PC-9 (cell line): ENCODE data around the gene CMPK2. TPM values are rescaled to one million over a fixed set of nuclear protein-coding genes. Genes with fewer than 3 reads are reported as not detected.
"Not testable (repeated sequence)": the region's sequence is repeated elsewhere in the genome, so short reads cannot be mapped to it uniquely, and the experiment has no call there.

Experiments
- BruUV-seq: library from RNA; stranded (reverse); fragments of 400-500 nt; replicated peaks from 2 replicates; lab custom pipeline; 2021; lab: Mats Ljungman, UMichigan
- CTCF ChIA-PET: fragments of 300-600 bp; sonication (Branson Sonifier 250); formaldehyde crosslinking; loops from one replicate; lab custom pipeline; 2022; ENCODE audit warnings: antibody characterized with exemption; lab: Charles Lee
- POLR2A ChIA-PET: fragments of 300-600 bp; sonication (Branson Sonifier 250); formaldehyde crosslinking; loops from one replicate; lab custom pipeline; 2022; ENCODE audit warnings: antibody characterized with exemption; ENCODE audit not compliant: unreplicated experiment; lab: Charles Lee
- DNase-seq, 2 experiments: peaks; one replicate each; pipeline versions ENCODE4 v3.0.0 to v3.0.0-alpha.2; 2015 to 2022; ENCODE audit warnings: mixed read lengths in 1 of 2
- H2AFZ ChIP-seq: fragments of 200-600 bp; sonication (generic); 2 replicates; pipeline ENCODE4 v1.8.1; 2017; ENCODE audit warnings: antibody characterized with exemption
- H3F3A ChIP-seq: fragments of 200-600 bp; sonication (generic); 2 replicates; pipeline ENCODE4 v1.8.1; 2017; ENCODE audit warnings: antibody characterized with exemption, mild to moderate bottlenecking, low read depth; ENCODE audit not compliant: insufficient read depth
- H3K27ac ChIP-seq: fragments of 200-600 bp; sonication (generic); 2 replicates; pipeline ENCODE4 v1.6.1; 2016; ENCODE audit warnings: mixed run types
- H3K27me3 ChIP-seq: fragments of 200-600 bp; sonication (generic); 2 replicates; pipeline ENCODE4 v1.6.1; 2016; ENCODE audit warnings: low read depth, mixed run types; ENCODE audit not compliant: insufficient read depth
- H3K36me3 ChIP-seq: fragments of 200-600 bp; sonication (generic); 2 replicates; pipeline ENCODE4 v1.6.1; 2016; ENCODE audit warnings: low read depth, mixed run types
- H3K4me1 ChIP-seq: fragments of 200-600 bp; sonication (generic); replicated peaks from 2 replicates; pipeline ENCODE4 v1.6.1; 2016; ENCODE audit warnings: mixed run types; ENCODE audit not compliant: insufficient read depth
- H3K4me2 ChIP-seq: fragments of 200-600 bp; sonication (generic); 2 replicates; pipeline ENCODE4 v1.6.1; 2017; ENCODE audit warnings: mixed run types
- H3K4me3 ChIP-seq: fragments of 200-600 bp; sonication (generic); 2 replicates; pipeline ENCODE4 v1.6.1; 2016; ENCODE audit warnings: mixed run types
- H3K79me2 ChIP-seq: fragments of 200-600 bp; sonication (generic); 2 replicates; pipeline ENCODE4 v1.6.1; 2017; ENCODE audit warnings: low read depth, mixed run types
- H3K9me2 ChIP-seq: fragments of 200-600 bp; sonication (generic); 2 replicates; pipeline ENCODE4 v1.8.1; 2017; ENCODE audit warnings: mild to moderate bottlenecking; ENCODE audit not compliant: insufficient read depth
- H3K9me3 ChIP-seq: fragments of 200-600 bp; sonication (generic); 2 replicates; pipeline ENCODE4 v1.8.1; 2016; ENCODE audit warnings: low read depth; ENCODE audit not compliant: insufficient read depth
- H4K20me1 ChIP-seq: fragments of 200-600 bp; sonication (generic); 2 replicates; pipeline ENCODE4 v1.8.1; 2017; ENCODE audit not compliant: insufficient read depth
- EZH2 ChIP-seq: fragments of 200-600 bp; sonication (generic); IDR thresholded peaks from 2 replicates; pipeline ENCODE4 v1.8.0; 2017; ENCODE audit warnings: antibody characterized with exemption, low read depth
- intact Hi-C: fragments of 100-400 bp; cut with micrococcal nuclease; formaldehyde crosslinking; loops from one replicate; pipeline ENCODE4 v1.10.0; 2022; ENCODE audit not compliant: unreplicated experiment
- total RNA-seq: library from RNA; stranded (reverse); gene quantifications from 2 replicates; pipeline ENCODE4 v1.2.3, GENCODE V29; 2021
- TF ChIP-seq, protein P1 (sequence below): fragments of 200-600 bp; sonication (generic); conservative IDR thresholded peaks from 2 replicates; pipeline ENCODE4 v1.6.1; 2017; ENCODE audit warnings: mixed run types, antibody characterized with exemption, mild to moderate bottlenecking, moderate library complexity

CMPK2 gene
- total RNA-seq, 1 experiment from 2014 or later, result not detected

DNA sequence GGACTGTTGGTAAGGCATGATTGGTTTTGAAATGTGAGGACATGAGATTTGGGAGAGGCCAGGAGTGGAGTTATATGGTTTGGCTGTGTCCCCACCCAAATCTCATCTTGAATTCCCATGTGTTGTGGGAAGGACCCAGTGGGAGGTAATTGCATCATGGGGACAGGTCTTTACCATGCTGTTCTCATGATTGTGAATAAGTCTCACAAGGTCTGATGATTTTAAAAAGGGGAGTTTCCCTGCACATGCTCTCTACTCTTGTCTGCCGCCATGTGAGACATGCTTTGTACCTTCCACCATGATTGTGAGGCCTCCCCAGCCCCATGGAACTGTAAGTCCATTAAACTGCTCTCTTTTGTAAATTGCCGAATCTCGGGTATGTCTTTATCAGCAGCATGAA lies 5.4 kb downstream of the CMPK2 start:
- Histone ChIP-seq H2AFZ (no peak overlapping the region), H3K4me3 (no peak overlapping the region), H3F3A (no peaks in the 10 kb centered on the region), H3K4me1 (no peaks in the 10 kb centered on the region), H4K20me1 (no peaks in the 10 kb centered on the region), H3K9me2 (no peaks in the 10 kb centered on the region), H3K36me3 (no peaks in the 10 kb centered on the region), H3K79me2 (no peaks in the 10 kb centered on the region), H3K27me3 (peaks cover 14% of the 10 kb centered on the region; the same call in 1 of the 2 replicates), H3K4me2 (no peak overlapping the region), H3K9me3 (no peaks in the 10 kb centered on the region), H3K27ac (no peak overlapping the region)
- TF ChIP-seq EZH2, result no peak
- TF ChIP-seq, protein P1, sequence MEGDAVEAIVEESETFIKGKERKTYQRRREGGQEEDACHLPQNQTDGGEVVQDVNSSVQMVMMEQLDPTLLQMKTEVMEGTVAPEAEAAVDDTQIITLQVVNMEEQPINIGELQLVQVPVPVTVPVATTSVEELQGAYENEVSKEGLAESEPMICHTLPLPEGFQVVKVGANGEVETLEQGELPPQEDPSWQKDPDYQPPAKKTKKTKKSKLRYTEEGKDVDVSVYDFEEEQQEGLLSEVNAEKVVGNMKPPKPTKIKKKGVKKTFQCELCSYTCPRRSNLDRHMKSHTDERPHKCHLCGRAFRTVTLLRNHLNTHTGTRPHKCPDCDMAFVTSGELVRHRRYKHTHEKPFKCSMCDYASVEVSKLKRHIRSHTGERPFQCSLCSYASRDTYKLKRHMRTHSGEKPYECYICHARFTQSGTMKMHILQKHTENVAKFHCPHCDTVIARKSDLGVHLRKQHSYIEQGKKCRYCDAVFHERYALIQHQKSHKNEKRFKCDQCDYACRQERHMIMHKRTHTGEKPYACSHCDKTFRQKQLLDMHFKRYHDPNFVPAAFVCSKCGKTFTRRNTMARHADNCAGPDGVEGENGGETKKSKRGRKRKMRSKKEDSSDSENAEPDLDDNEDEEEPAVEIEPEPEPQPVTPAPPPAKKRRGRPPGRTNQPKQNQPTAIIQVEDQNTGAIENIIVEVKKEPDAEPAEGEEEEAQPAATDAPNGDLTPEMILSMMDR, result no peak
- intact Hi-C loops, result no loop called here
- no TSS peak for BruUV-seq
- ChIA-PET POLR2A (no interaction called here), CTCF (no interaction called here)
- no peak for DNase-seq

DNA sequence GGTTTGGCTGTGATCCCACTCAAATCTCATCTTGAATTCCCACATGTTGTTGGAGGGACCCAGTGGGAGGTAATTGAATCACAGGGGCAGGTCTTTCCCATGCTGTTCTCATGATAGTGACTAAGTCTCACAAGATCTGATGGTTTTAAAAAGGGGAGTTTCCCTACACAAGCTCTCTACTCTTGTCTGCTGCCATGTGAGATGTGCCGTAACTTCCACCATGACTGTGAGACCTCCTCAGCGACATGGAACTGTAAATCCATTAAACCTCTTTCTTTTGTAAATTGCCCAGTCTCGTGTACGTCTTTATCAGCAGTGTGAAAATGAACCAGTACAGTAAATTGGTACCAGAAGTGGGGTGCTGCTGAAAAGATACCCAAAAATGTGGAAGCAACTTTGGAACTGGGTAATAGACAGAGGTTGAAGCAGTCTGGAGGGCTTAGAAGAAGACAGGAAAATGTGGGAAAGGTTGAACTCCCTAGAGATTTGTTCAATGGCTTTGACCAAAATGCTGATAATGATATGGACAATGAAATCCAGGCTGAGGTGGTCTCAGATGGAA lies 7.2 kb downstream of the CMPK2 start:
- POLR2A ChIA-PET, H3K9me3 ChIP-seq, H3K27ac ChIP-seq, H3K36me3 ChIP-seq, H3K4me2 ChIP-seq, intact Hi-C loops, H3F3A ChIP-seq, H3K4me1 ChIP-seq, H3K27me3 ChIP-seq, H3K79me2 ChIP-seq, H4K20me1 ChIP-seq, CTCF ChIA-PET, DNase-seq, BruUV-seq, H3K9me2 ChIP-seq, H3K4me3 ChIP-seq, H2AFZ ChIP-seq: not testable (repeated sequence)

DNA sequence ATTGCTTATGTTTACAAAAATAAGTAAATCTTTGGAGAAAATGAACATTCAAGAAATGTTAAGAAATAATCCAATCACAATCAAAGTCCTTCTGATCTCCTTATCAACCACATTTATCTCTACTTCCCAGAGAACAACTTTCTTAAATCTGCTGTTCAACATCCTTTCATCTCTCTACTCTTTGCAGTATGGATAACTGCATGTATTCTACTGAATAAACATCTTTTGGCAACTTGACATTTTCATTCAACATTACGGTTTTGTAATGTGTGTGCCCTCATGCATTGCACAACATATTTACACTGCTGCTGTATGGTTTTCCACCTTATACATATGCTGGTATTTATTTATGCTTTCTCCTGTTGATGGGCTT lies 9.2 kb downstream of the CMPK2 start:
- ChIA-PET CTCF (no interaction called here), POLR2A (no interaction called here)
- no TSS peak for BruUV-seq
- no peak overlapping the region for H2AFZ ChIP-seq
- no peaks in the 10 kb centered on the region for H3K9me3 ChIP-seq
- DNase-seq, result no peak
- no peaks in the 10 kb centered on the region for H3K4me1 ChIP-seq
- intact Hi-C loops, result no loop called here
- no peaks in the 10 kb centered on the region for H3K36me3 ChIP-seq
- no peak overlapping the region for H3K4me3 ChIP-seq
- H3K79me2 ChIP-seq, result no peaks in the 10 kb centered on the region
- no peaks in the 10 kb centered on the region for H4K20me1 ChIP-seq
- H3K27me3 ChIP-seq, result no peaks in the 10 kb centered on the region
- no peaks in the 10 kb centered on the region for H3K9me2 ChIP-seq
- H3K4me2 ChIP-seq, result no peak overlapping the region
- no peaks in the 10 kb centered on the region for H3F3A ChIP-seq
- TF ChIP-seq, protein P1, result no peak
- TF ChIP-seq EZH2, result no peak
- H3K27ac ChIP-seq, result no peak overlapping the region

DNA sequence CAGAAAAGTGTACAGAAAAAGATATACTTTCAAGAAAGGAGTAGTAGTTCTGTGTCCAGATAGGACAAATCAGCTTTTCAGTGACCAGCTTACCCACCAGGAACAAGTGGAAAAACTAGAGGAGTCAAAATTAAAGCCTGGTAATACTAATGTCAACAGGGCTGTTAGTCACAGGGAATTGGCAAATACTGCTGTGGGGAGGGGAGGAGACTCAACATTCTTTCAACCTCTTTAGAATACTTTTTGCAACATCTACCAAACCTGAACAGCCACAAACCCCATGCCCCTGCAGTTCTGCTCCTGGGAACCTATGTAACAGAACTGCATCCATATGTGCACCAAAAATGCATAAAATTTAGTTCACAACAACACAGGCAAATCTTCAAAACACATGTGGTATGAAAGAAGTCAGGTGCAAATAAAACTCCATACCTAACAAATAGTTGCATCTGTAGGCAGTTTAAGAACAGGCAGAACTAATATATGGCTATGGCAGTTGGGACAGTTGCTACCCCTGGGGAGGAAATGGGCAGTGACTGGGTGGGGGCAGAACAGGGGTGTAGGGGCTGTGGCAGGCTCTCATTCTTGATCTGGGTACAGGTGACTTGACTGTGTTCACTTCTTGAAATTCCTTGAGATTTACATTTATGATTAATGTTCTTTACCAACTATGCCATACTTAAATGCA lies 9.7 kb downstream of the CMPK2 start:
- Histone ChIP-seq H3K27ac (no peak overlapping the region), H3K79me2 (no peaks in the 10 kb centered on the region), H3K4me3 (no peak overlapping the region), H3K9me2 (no peaks in the 10 kb centered on the region), H3K27me3 (no peaks in the 10 kb centered on the region), H3K4me1 (no peaks in the 10 kb centered on the region), H3K9me3 (no peaks in the 10 kb centered on the region), H4K20me1 (no peaks in the 10 kb centered on the region), H3K36me3 (no peaks in the 10 kb centered on the region), H2AFZ (no peak overlapping the region), H3K4me2 (no peak overlapping the region), H3F3A (no peaks in the 10 kb centered on the region)
- intact Hi-C loops, result no loop called here
- no TSS peak for BruUV-seq
- CTCF ChIA-PET, result no interaction called here
- no peak for DNase-seq
- POLR2A ChIA-PET, result no interaction called here
- TF ChIP-seq EZH2, result no peak
- TF ChIP-seq, protein P1, result no peak
